ENCODE results near the gene TMEM150A. TPM values are rescaled to one million over a fixed set of nuclear protein-coding genes. Genes with fewer than 3 reads are reported as not detected.
A peak's percentile ranks its signal among the peaks of the same experiment; 100 is the strongest.

TMEM150A gene
- total and polyA plus RNA-seq, 8 donors = 11.5 to 39.6 (median 14.6) TPM

DNA sequence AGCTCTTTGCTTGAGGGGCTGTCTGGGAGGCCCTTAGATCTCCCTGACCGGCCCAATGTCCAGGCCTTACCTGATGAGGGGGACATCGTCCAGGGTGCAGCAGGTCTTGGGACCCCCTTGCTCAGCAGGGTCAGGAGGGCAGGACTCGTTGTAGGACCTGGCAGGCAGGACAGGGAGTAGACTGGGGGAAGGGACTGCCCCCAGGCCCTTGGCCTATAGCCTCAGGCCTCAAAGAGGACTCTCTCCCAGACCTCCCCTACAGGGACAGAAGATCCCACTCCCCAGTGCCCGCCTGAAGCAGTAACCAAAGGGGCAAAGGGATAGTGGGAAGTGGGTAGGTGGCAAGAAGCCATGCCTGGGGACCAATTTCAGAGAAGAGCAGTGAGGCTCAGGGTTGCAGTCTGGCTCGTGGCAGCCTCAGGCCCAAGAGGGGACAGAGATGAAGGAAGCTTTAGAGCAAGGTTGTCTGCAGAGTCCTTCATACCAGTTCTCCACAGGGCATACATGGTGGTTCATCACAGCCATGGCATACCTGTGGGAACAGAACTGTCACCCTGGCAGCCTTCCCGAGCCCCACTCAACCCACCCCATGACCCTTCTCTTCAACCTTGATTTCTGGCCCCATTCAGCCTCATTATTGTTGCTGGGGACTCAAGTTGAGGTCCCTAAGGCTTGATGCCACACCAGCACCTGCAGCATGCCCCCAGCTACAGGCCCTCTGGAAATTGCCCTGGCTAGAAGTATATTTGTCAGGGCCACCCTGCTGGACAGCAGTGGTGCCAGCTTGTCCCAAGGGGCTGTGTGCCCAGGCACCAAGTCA, 1.3 kb downstream of the TMEM150A start:
- DNase-seq (no peak), ATAC-seq (no peak)
- peaks cover 0 to 40% of the 10 kb centered on the region in 2 donors for H3K36me3 ChIP-seq
- peak overlapping the region; percentile 78 to 88 for H3K4me3 ChIP-seq
- peak overlapping the region in 1 of 2 donors; percentile 83 for H3K27ac ChIP-seq
- H3K27me3 ChIP-seq = no peaks in the 10 kb centered on the region
- no peaks in the 10 kb centered on the region for H3K9me3 ChIP-seq
- intact Hi-C loops (cut with DNase I) = no loop called here
- TF ChIP-seq, protein P1, sequence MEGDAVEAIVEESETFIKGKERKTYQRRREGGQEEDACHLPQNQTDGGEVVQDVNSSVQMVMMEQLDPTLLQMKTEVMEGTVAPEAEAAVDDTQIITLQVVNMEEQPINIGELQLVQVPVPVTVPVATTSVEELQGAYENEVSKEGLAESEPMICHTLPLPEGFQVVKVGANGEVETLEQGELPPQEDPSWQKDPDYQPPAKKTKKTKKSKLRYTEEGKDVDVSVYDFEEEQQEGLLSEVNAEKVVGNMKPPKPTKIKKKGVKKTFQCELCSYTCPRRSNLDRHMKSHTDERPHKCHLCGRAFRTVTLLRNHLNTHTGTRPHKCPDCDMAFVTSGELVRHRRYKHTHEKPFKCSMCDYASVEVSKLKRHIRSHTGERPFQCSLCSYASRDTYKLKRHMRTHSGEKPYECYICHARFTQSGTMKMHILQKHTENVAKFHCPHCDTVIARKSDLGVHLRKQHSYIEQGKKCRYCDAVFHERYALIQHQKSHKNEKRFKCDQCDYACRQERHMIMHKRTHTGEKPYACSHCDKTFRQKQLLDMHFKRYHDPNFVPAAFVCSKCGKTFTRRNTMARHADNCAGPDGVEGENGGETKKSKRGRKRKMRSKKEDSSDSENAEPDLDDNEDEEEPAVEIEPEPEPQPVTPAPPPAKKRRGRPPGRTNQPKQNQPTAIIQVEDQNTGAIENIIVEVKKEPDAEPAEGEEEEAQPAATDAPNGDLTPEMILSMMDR (IDR thresholded peaks at IDR 0.05) = no peak
- H3K4me1 ChIP-seq = peaks cover 40 to 81% of the 10 kb centered on the region in 2 donors

- no peaks in the 10 kb centered on the region for H3K9me3 ChIP-seq
- H3K4me1 ChIP-seq = peaks cover 37 to 72% of the 10 kb centered on the region in 2 donors
- H3K27ac ChIP-seq = peak overlapping the region in 1 of 2 donors; percentile 5
- H3K4me3 ChIP-seq = no peak overlapping the region
- intact Hi-C loops (cut with DNase I) = no loop called here
- no peaks in the 10 kb centered on the region for H3K27me3 ChIP-seq
- DNase-seq (no peak), ATAC-seq (no peak)
- peaks cover 0 to 40% of the 10 kb centered on the region in 2 donors for H3K36me3 ChIP-seq
- TF ChIP-seq, protein P1 (IDR thresholded peaks at IDR 0.05) = no peak
These were observed 2.3 kb downstream of the TMEM150A start for GRCh38 chr2:85600235-85600575.

GRCh38 chr2:85599468-85600234, 2.8 kb downstream of the TMEM150A start:
- DNase-seq (peak in 1 of 4 donors; percentile 54), ATAC-seq (no peak)
- Histone ChIP-seq H3K27ac (peak overlapping the region in 1 of 2 donors; percentile 5), H3K27me3 (no peaks in the 10 kb centered on the region), H3K4me3 (no peak overlapping the region), H3K9me3 (no peaks in the 10 kb centered on the region), H3K4me1 (peaks cover 35 to 71% of the 10 kb centered on the region in 2 donors), H3K36me3 (peaks cover 0 to 40% of the 10 kb centered on the region in 2 donors)
- intact Hi-C loops (cut with DNase I) = no loop called here
- TF ChIP-seq, protein P1 (IDR thresholded peaks at IDR 0.05) = no peak

DNA sequence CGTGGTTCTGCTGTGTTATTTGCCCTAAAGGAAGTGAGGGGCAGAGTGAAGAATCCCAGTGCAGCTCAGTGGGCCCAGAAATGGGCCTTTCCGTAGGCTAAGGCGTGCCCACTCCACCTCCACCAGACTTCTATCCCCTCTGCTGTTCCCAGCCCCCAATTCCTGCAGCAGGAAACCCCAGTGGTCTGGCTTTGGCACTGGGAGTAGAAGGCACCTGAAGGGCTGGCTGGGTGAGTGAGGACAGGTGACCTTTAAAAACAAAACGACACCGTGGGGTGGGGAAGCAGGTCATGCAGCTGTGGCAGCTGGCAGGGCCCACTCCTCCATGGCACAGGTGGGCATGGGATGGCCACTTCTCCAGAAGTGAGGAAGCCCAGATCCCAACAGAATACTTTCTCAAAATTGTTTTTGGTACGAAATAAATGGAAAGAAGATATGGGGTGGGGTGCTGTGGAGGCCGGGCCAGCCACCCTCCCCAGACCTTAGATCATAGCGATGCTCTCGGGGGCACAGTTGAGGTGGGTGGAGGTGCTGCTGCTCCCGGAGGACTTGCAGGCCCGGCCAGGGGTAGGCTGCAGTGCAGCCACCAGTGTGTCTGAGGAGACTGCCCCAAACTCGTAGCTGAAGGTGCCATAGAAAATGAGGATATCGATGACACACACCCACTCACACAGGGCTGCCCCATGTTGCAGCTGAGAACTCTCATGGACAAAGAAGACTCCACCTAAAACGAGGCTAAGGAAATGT, 3.7 kb downstream of the TMEM150A start:
- DNase-seq (peak in 1 of 4 donors; percentile 43), ATAC-seq (no peak)
- Histone ChIP-seq H3K27me3 (no peaks in the 10 kb centered on the region), H3K27ac (no peak overlapping the region), H3K36me3 (peaks cover 0 to 40% of the 10 kb centered on the region in 2 donors), H3K4me3 (no peak overlapping the region), H3K4me1 (peaks cover 30 to 71% of the 10 kb centered on the region in 2 donors), H3K9me3 (no peaks in the 10 kb centered on the region)
- intact Hi-C loops (cut with DNase I) = no loop called here
- TF ChIP-seq, protein P1 (IDR thresholded peaks at IDR 0.05) = no peak

Measured in left lung (tissue), 10 donors.